ENCODE data around the gene CAPZA2. TPM values are rescaled to one million over a fixed set of nuclear protein-coding genes. Genes with fewer than 3 reads are reported as not detected.

The CAPZA2 gene
- total RNA-seq, 1 donor from 2014 or later, result 210 TPM

- Histone ChIP-seq H3K4me3 (no peak overlapping the region), H3K4me2 (no peak overlapping the region), H2AFZ (replicated peaks) (no peak overlapping the region), H3K9me3 (ENCODE audit: low read depth) (no peaks in the 10 kb centered on the region), H3K4me1 (peaks cover 11% of the 10 kb centered on the region), H3K79me2 (ENCODE audit: low read depth) (peaks cover 100% of the 10 kb centered on the region), H3K9ac (no peak overlapping the region), H3K27ac (no peak overlapping the region), H4K20me1 (ENCODE audit: low read depth) (peaks cover 87% of the 10 kb centered on the region), H3K36me3 (no peaks in the 10 kb centered on the region), H3F3A (ENCODE audit: low read depth) (no peaks in the 10 kb centered on the region), H3K27me3 (no peaks in the 10 kb centered on the region)
- no peaks in the 10 kb centered on the region for H3K27me3 Mint-ChIP-seq (ENCODE audit: insufficient read depth, low read depth)
- DNase-seq (ENCODE audit: low spot score), result no peak
- H3K4me3 Mint-ChIP-seq, result no peak overlapping the region
- H3K27ac Mint-ChIP-seq, result no peak overlapping the region
- H3K36me3 Mint-ChIP-seq, result peaks cover 46% of the 10 kb centered on the region
- H3K9me3 Mint-ChIP-seq, result peaks cover 14% of the 10 kb centered on the region
- H3K4me1 Mint-ChIP-seq, result no peaks in the 10 kb centered on the region
- TF ChIP-seq EZH2phosphoT487 (IDR thresholded peaks at IDR 0.05), result no peak
- TF ChIP-seq, protein P1, sequence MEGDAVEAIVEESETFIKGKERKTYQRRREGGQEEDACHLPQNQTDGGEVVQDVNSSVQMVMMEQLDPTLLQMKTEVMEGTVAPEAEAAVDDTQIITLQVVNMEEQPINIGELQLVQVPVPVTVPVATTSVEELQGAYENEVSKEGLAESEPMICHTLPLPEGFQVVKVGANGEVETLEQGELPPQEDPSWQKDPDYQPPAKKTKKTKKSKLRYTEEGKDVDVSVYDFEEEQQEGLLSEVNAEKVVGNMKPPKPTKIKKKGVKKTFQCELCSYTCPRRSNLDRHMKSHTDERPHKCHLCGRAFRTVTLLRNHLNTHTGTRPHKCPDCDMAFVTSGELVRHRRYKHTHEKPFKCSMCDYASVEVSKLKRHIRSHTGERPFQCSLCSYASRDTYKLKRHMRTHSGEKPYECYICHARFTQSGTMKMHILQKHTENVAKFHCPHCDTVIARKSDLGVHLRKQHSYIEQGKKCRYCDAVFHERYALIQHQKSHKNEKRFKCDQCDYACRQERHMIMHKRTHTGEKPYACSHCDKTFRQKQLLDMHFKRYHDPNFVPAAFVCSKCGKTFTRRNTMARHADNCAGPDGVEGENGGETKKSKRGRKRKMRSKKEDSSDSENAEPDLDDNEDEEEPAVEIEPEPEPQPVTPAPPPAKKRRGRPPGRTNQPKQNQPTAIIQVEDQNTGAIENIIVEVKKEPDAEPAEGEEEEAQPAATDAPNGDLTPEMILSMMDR (IDR thresholded peaks at IDR 0.05), result no peak
- TF ChIP-seq EZH2 (IDR thresholded peaks at IDR 0.05), result no peak
Observed at GRCh38 chr7:116872026-116872425, 9.6 kb downstream of the CAPZA2 start.

GRCh38 chr7:116873619-116874018 lies 11.2 kb downstream of the CAPZA2 start:
- no peaks in the 10 kb centered on the region for H3K9me3 ChIP-seq (ENCODE audit: low read depth)
- no peak for DNase-seq (ENCODE audit: low spot score)
- H3K36me3 Mint-ChIP-seq, result peaks cover 38% of the 10 kb centered on the region
- no peaks in the 10 kb centered on the region for H3K27me3 Mint-ChIP-seq (ENCODE audit: insufficient read depth, low read depth)
- no peak overlapping the region for H2AFZ ChIP-seq (replicated peaks)
- H3K4me1 ChIP-seq, result peaks cover 11% of the 10 kb centered on the region
- H4K20me1 ChIP-seq (ENCODE audit: low read depth), result peaks cover 87% of the 10 kb centered on the region
- peaks cover 14% of the 10 kb centered on the region for H3K9me3 Mint-ChIP-seq
- H3K27ac ChIP-seq, result no peak overlapping the region
- H3K9ac ChIP-seq, result no peak overlapping the region
- H3K4me3 ChIP-seq, result no peak overlapping the region
- H3K27ac Mint-ChIP-seq, result no peak overlapping the region
- H3K4me1 Mint-ChIP-seq, result no peaks in the 10 kb centered on the region
- no peaks in the 10 kb centered on the region for H3F3A ChIP-seq (ENCODE audit: low read depth)
- H3K4me3 Mint-ChIP-seq, result no peak overlapping the region
- TF ChIP-seq, protein P1 (IDR thresholded peaks at IDR 0.05), result no peak
- TF ChIP-seq EZH2phosphoT487 (IDR thresholded peaks at IDR 0.05) (no peak), EZH2 (IDR thresholded peaks at IDR 0.05) (no peak)
- H3K27me3 ChIP-seq, result no peaks in the 10 kb centered on the region
- H3K36me3 ChIP-seq, result no peaks in the 10 kb centered on the region
- H3K4me2 ChIP-seq, result no peak overlapping the region
- H3K79me2 ChIP-seq (ENCODE audit: low read depth), result peaks cover 100% of the 10 kb centered on the region

DNA sequence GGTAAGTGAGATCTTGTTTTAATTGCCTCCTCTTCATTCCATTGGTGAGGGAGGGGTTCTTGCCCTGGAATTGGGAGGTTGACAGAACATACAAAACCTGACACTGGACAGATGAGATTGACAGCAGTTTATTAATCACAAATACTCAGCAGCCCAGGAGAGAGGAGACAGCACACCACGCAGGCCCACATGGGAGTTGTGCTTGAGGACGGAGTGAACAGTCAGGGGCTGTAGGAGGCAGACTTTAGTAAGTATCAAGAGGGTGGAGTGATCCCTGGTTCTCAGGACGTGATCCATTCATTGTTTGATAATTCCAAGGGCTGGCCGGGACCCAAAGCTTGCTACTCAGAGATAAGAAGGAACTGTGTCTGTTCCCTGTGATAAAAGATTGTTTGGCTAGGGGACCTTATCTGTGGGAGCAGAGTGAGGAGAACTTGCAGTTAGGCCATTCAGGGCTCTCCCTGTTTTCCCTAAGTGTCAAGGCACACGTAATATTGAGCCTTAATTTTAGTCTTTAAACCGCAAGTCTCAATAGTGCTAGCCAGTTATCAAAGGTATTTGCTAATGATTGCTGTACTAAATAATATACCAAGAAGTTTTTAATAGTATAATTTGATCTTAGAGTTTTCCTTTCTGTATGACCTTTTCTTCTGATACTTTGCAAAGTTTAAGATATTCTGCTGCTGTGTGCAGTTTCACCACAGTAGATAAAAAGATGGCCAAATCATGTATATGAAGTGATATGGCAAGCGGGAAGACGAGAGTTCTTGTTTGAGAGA lies 14.5 kb downstream of the CAPZA2 start:
- peaks cover 18% of the 10 kb centered on the region for H3K9me3 Mint-ChIP-seq
- no peak overlapping the region for H3K4me3 Mint-ChIP-seq
- H3K27ac Mint-ChIP-seq, result no peak overlapping the region
- Histone ChIP-seq H3K4me1 (no peaks in the 10 kb centered on the region), H3K9ac (no peak overlapping the region), H3K36me3 (no peaks in the 10 kb centered on the region), H3K9me3 (ENCODE audit: low read depth) (no peaks in the 10 kb centered on the region), H3K27me3 (no peaks in the 10 kb centered on the region), H3K4me3 (no peak overlapping the region), H3F3A (ENCODE audit: low read depth) (no peaks in the 10 kb centered on the region), H2AFZ (replicated peaks) (no peak overlapping the region), H4K20me1 (ENCODE audit: low read depth) (peaks cover 68% of the 10 kb centered on the region), H3K27ac (peak overlapping the region; percentile 55), H3K79me2 (ENCODE audit: low read depth) (peaks cover 97% of the 10 kb centered on the region), H3K4me2 (no peak overlapping the region)
- no peaks in the 10 kb centered on the region for H3K27me3 Mint-ChIP-seq (ENCODE audit: insufficient read depth, low read depth)
- TF ChIP-seq, protein P1 (IDR thresholded peaks at IDR 0.05), result no peak
- no peak for TF ChIP-seq EZH2 (IDR thresholded peaks at IDR 0.05)
- no peak for TF ChIP-seq EZH2phosphoT487 (IDR thresholded peaks at IDR 0.05)
- H3K36me3 Mint-ChIP-seq, result peaks cover 27% of the 10 kb centered on the region
- H3K4me1 Mint-ChIP-seq, result no peaks in the 10 kb centered on the region
- peak; percentile 7 for DNase-seq (ENCODE audit: low spot score)
